K562 (cell line): ENCODE measurements around the gene GINS2.

Source experiments
- KAT7 ChIP-seq: sonication (generic); formaldehyde crosslinking; IDR thresholded peaks from 2 replicates; pipeline ENCODE4 v1.8.0; 2022; ENCODE audit warnings: missing genetic modification reagents, mild to moderate bottlenecking, borderline replicate concordance
- TCF7L2 ChIP-seq: fragments of 150-350 bp; IDR thresholded peaks from 2 replicates; pipeline ENCODE4 v1.6.1; 2016; ENCODE audit warnings: low read depth, mild to moderate bottlenecking, low read length, moderate library complexity
- ZNF785 ChIP-seq: fragments of 250-450 bp; sonication (Bioruptor Pico); IDR thresholded peaks from 2 replicates; pipeline ENCODE4 v1.4.0; 2020; ENCODE audit warnings: mild to moderate bottlenecking
- TF ChIP-seq, protein P1 (sequence below), 3 experiments: IDR thresholded peaks in 2 of 3; conservative IDR thresholded peaks in 1 of 3; 2 replicates each; pipeline ENCODE4 v1.5.1; 2011 to 2012; ENCODE audit warnings: low read length in 3 of 3, mild to moderate bottlenecking in 3 of 3, control low read depth in 2 of 3, improper control_type of control experiment in 1 of 3, inconsistent platforms in 1 of 3, low read depth in 1 of 3, mixed read lengths in 1 of 3, moderate library complexity in 1 of 3; ENCODE audit not compliant: insufficient read depth in 2 of 3
- TF ChIP-seq, protein P2 (sequence below), 3 experiments: fragments of 200-800 bp in 1 of 3; sonication (Bioruptor generic) in 1 of 3; sonication (generic) in 1 of 3; formaldehyde crosslinking in 1 of 3; IDR thresholded peaks; 2 replicates each; pipeline versions ENCODE4 v1.6.1 to v1.8.0; 2016 to 2022; ENCODE audit warnings: mild to moderate bottlenecking in 2 of 3, missing compliant biosample characterization in 2 of 3, missing genetic modification characterization in 2 of 3, missing genetic modification reagents in 1 of 3

DNA sequence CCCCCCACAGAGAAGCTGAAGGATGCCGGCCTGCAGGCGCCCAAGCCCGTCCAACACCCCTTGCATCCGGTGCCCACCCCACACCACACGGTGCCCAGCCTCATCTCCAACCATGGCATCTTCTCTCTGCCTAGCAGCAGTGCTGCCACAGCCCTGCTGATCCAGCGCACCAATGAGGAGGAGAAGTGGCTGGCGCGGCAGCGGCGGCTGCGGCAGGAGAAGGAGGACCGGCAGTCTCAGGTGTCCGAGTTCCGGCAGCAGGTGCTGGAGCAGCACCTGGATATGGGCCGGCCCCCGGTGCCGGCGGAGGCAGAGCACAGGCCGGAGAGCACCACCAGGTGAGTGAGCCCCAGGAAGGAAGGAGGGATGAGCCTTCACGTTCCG is 31.5 kb downstream of the GINS2 start:
- no peak for TF ChIP-seq KAT7 (CRISPR knock-in tag)
- TF ChIP-seq, protein P1, sequence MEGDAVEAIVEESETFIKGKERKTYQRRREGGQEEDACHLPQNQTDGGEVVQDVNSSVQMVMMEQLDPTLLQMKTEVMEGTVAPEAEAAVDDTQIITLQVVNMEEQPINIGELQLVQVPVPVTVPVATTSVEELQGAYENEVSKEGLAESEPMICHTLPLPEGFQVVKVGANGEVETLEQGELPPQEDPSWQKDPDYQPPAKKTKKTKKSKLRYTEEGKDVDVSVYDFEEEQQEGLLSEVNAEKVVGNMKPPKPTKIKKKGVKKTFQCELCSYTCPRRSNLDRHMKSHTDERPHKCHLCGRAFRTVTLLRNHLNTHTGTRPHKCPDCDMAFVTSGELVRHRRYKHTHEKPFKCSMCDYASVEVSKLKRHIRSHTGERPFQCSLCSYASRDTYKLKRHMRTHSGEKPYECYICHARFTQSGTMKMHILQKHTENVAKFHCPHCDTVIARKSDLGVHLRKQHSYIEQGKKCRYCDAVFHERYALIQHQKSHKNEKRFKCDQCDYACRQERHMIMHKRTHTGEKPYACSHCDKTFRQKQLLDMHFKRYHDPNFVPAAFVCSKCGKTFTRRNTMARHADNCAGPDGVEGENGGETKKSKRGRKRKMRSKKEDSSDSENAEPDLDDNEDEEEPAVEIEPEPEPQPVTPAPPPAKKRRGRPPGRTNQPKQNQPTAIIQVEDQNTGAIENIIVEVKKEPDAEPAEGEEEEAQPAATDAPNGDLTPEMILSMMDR (IDR thresholded peaks at IDR 0.05 in 2 of 3, conservative IDR thresholded peaks at IDR 0.05 in 1 of 3; ENCODE audit: insufficient read depth in 2 of 3, low read depth in 1 of 3, low read length in 3 of 3): no peak
- no peak for TF ChIP-seq ZNF785 (CRISPR knock-in tag)
- TF ChIP-seq, protein P2, sequence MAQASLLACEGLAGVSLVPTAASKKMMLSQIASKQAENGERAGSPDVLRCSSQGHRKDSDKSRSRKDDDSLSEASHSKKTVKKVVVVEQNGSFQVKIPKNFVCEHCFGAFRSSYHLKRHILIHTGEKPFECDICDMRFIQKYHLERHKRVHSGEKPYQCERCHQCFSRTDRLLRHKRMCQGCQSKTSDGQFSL (CRISPR knock-in tag; IDR thresholded peaks at IDR 0.05): no peak
- TF ChIP-seq, protein P2 (tag; IDR thresholded peaks at IDR 0.05): no peak
- TF ChIP-seq TCF7L2: no peak
